ENCODE results near the gene SCRN2.

DNA sequence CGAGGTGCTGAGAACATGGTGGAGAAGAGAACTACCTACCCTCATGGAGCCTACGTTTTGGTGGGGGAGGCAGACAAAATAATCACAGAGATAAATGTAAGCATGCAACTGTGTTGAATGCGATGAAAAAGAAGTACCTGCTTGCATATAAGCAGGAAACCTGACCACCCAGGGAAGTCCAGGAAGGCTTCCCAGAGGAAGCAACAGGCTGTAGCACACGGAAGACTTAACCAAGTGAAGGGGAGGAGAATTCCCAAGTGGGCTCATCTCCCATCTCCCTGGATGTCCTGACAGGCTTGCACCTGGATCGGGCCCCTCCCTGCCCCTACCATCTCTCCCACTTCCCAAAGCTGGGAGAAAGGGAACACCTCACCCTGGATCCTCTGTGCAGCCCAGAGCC lies 2.0 kb downstream of the SCRN2 start:
- TF ChIP-seq, protein P1, sequence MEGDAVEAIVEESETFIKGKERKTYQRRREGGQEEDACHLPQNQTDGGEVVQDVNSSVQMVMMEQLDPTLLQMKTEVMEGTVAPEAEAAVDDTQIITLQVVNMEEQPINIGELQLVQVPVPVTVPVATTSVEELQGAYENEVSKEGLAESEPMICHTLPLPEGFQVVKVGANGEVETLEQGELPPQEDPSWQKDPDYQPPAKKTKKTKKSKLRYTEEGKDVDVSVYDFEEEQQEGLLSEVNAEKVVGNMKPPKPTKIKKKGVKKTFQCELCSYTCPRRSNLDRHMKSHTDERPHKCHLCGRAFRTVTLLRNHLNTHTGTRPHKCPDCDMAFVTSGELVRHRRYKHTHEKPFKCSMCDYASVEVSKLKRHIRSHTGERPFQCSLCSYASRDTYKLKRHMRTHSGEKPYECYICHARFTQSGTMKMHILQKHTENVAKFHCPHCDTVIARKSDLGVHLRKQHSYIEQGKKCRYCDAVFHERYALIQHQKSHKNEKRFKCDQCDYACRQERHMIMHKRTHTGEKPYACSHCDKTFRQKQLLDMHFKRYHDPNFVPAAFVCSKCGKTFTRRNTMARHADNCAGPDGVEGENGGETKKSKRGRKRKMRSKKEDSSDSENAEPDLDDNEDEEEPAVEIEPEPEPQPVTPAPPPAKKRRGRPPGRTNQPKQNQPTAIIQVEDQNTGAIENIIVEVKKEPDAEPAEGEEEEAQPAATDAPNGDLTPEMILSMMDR (conservative IDR thresholded peaks at IDR 0.05 in 1 of 2, IDR thresholded peaks at IDR 0.05 in 1 of 2; ENCODE audit: extremely low read depth in 1 of 2, insufficient read depth in 1 of 2, low read depth in 1 of 2, low read length in 2 of 2): no peak
- no peak for TF ChIP-seq EZH2 (IDR thresholded peaks at IDR 0.05; ENCODE audit: borderline replicate concordance, low read length)
